Gastroesophageal sphincter (tissue), 4 donors: Measurements from ENCODE around the gene CPNE5. TPM values are rescaled to one million over a fixed set of nuclear protein-coding genes. Genes with fewer than 3 reads are reported as not detected.

Source experiments
- ATAC-seq: fragments of 150-250 bp; one replicate; pipeline ENCODE4 v1.9.1; 2016; ENCODE audit warnings: mild to moderate bottlenecking, moderate library complexity
- H3K27ac ChIP-seq, 4 donors: fragments of 200-600 bp; sonication (generic) in 3 of 4; 1 replicate in 3 of 4; 2 replicates in 1 of 4; pipeline ENCODE4 v1.5.1; 2016 to 2019
- H3K27me3 ChIP-seq: fragments of 200-600 bp; sonication (generic); one replicate; pipeline ENCODE4 v1.5.1; 2019
- H3K36me3 ChIP-seq, 2 donors: fragments of 200-600 bp; sonication (generic); one replicate each; pipeline ENCODE4 v1.5.1; 2019; ENCODE audit warnings: control low read depth in 1 of 2
- H3K4me1 ChIP-seq, 3 donors: fragments of 200-600 bp; sonication (generic); 1 replicate in 2 of 3; 2 replicates in 1 of 3; pipeline ENCODE4 v1.5.1; 2016 to 2019; ENCODE audit warnings: control low read depth in 2 of 3
- H3K4me3 ChIP-seq, 2 donors: fragments of 200-600 bp; sonication (generic); one replicate each; pipeline ENCODE4 v1.5.1; 2019; ENCODE audit warnings: mild to moderate bottlenecking in 1 of 2, moderate library complexity in 1 of 2
- H3K9me3 ChIP-seq, 3 donors: fragments of 200-600 bp; sonication (generic); one replicate each; pipeline ENCODE4 v1.5.1; 2017 to 2019; ENCODE audit warnings: control low read depth in 2 of 3
- CTCF ChIP-seq, 4 experiments: fragments of 200-600 bp in 2 of 4; fragments of 450-650 bp in 2 of 4; sonication (generic) in 1 of 4; IDR thresholded peaks; one replicate each; pipeline ENCODE4 v1.5.1; 2017 to 2019; ENCODE audit warnings: antibody characterized with exemption in 4 of 4, mild to moderate bottlenecking in 2 of 4, moderate library complexity in 2 of 4
- EP300 ChIP-seq: sonication (generic); formaldehyde crosslinking; IDR thresholded peaks from one replicate; pipeline ENCODE4 v1.6.1; 2017; ENCODE audit warnings: antibody characterized with exemption, mild to moderate bottlenecking
- POLR2A ChIP-seq, 2 donors: fragments of 450-650 bp; IDR thresholded peaks; one replicate each; pipeline ENCODE4 v1.6.1; 2017; ENCODE audit warnings: antibody characterized with exemption in 2 of 2, mild to moderate bottlenecking in 2 of 2, moderate library complexity in 1 of 2
- POLR2AphosphoS5 ChIP-seq: sonication (generic); formaldehyde crosslinking; IDR thresholded peaks from one replicate; pipeline ENCODE4 v1.6.1; 2017; ENCODE audit warnings: antibody characterized with exemption
- WGBS, 2 donors: methylation state at CpG; one replicate each; pipeline ENCODE4 v1.1.5; 2018; ENCODE audit warnings: low coverage in 1 of 2; 5-methylcytosine and 5-hydroxymethylcytosine counted together
- total RNA-seq, 4 donors: library from RNA; depleted of rRNA; stranded (reverse); fragments of >200 nt; gene quantifications; one replicate each; pipeline ENCODE4 v1.1.0, GENCODE V29; 2016

CPNE5 gene
- total RNA-seq, 4 donors from 2014 or later, result 0.42 to 2.3 (median 1.5) TPM

DNA sequence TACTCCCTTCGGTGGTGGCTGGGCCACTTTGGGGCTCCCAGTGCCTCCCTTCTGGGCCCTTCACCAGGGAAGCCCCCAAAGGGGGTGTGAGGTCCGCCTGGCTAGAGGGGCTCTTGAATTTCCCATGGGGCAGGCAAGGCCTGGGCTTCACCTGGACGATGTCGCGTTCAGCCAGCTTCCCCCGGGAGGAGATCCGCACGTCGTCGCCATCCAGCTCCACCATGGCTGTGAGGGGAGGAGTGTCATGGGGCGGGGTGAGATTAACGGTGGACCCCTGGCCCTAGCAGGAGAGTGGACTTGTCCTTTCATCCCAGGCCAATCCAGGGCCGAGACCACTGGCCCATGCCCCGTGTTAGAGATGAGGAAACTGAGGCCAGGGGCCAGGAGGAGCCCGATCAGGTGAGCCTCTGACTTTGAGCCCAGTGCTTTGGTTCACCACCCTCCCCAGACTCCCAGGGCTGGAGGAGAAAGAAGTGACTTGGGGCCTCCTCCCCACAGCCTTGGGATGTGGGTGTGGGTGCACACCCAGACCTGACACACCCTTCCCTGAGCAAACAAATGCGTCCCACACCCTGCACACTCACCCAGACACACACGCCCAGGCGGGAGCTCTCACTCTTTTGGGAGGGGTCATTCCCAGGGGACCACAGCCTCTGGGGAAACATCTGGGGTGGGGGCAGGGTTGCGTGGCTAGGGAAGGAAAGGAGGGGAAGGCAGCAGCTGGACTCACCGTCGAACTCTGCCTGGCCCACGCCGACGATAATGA is 95.5 kb downstream of the CPNE5 start:
- no peak overlapping the region for H3K27ac ChIP-seq
- H3K4me3 ChIP-seq, result no peak overlapping the region
- H3K27me3 ChIP-seq, result no peaks in the 10 kb centered on the region
- ATAC-seq, result no peak
- WGBS, 2 donors, result 80% methylated on average over 11 of the region's 24 CpGs; no CpG with 5 or more reads in 1 of the 2 donors
- H3K9me3 ChIP-seq, result peaks cover 0 to 10% (median 0%) of the 10 kb centered on the region in 3 donors
- no peaks in the 10 kb centered on the region for H3K4me1 ChIP-seq
- TF ChIP-seq CTCF (IDR thresholded peaks at IDR 0.05), result no peak
- no peak for TF ChIP-seq POLR2A (IDR thresholded peaks at IDR 0.05)
- no peaks in the 10 kb centered on the region for H3K36me3 ChIP-seq

DNA sequence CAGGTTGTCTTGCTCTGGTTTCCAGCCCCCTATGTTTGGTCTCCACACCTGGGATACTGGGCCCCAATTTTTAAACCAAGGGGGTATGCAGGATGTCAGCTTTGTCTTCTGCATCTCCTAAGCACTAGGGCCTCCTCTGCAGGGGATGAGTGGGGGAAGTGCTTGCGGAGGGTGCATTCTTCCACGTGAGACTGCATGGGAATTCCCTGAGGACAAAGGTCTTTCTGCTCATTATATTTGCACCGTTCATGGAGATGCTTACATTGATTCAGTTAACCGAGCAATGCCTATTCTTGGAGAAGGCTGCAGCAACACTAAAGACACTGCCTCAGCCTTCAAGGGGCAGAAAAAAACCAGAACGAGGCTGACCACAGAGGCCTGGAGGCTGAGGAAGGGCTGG is 96.2 kb downstream of the CPNE5 start:
- no peak for ATAC-seq

DNA sequence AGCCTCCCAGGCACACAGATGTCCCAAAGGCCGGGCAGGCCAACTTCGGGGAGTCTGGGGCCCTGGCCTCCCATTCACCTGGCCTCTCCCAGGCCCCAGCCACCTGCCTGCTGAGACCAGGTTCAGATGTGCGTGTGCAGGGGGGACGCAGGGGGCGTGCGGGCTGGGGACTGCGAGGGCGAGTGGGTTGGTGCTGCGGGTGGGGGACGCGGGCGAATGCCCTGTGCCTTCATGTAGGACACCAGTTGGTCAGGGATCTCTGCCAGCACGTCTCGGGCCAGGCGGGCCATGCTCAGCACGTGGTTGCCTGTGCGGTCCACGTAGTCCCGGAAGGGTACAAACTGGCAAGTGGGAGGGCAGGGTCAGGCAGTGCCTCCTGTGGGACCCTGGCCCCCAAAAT is 97.1 kb downstream of the CPNE5 start:
- no peaks in the 10 kb centered on the region for H3K27me3 ChIP-seq
- WGBS, 2 donors, result 80% methylated on average over 1 of the region's 19 CpGs; no CpG with 5 or more reads in 1 of the 2 donors
- no peaks in the 10 kb centered on the region for H3K4me1 ChIP-seq
- no peak overlapping the region for H3K4me3 ChIP-seq
- no peaks in the 10 kb centered on the region for H3K9me3 ChIP-seq
- H3K36me3 ChIP-seq, result no peaks in the 10 kb centered on the region
- no peak for ATAC-seq
- no peak overlapping the region for H3K27ac ChIP-seq
- TF ChIP-seq POLR2AphosphoS5 (no peak), EP300 (no peak), CTCF (IDR thresholded peaks at IDR 0.05) (no peak), POLR2A (IDR thresholded peaks at IDR 0.05) (no peak)

More for the DNA sequence above, 96.2 kb downstream of the CPNE5 start:
- Histone ChIP-seq H3K36me3 (no peaks in the 10 kb centered on the region), H3K4me1 (no peaks in the 10 kb centered on the region), H3K27me3 (no peaks in the 10 kb centered on the region), H3K4me3 (no peak overlapping the region), H3K27ac (no peak overlapping the region), H3K9me3 (peaks cover 0 to 3% (median 0%) of the 10 kb centered on the region in 3 donors)
- WGBS, 2 donors, result 92% methylated on average over 2 of the region's 5 CpGs; no CpG with 5 or more reads in 1 of the 2 donors
- TF ChIP-seq POLR2AphosphoS5, result no peak
- TF ChIP-seq CTCF (IDR thresholded peaks at IDR 0.05), result no peak
- no peak for TF ChIP-seq EP300
- no peak for TF ChIP-seq POLR2A (IDR thresholded peaks at IDR 0.05)

DNA sequence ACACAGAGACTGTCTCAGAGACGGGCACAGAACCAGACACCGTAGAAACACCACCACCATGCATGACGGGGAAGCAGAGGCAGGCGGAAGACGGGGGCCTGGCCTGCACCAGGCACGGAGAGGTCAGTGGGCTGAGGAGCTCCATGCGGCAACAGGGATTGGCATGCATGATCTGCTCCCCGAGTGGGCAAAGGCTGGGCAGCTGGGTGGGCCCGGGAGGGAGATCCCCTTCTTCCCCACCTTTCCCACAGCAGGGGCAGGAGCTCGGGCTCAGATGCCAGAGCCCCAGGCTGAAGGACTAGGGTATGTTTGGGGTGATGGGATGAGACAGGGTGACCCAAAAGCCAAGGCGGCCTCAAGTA is 98.4 kb downstream of the CPNE5 start:
- Histone ChIP-seq H3K9me3 (no peaks in the 10 kb centered on the region), H3K4me1 (peaks cover 0 to 4% (median 3%) of the 10 kb centered on the region in 3 donors), H3K27ac (no peak overlapping the region), H3K36me3 (no peaks in the 10 kb centered on the region), H3K4me3 (no peak overlapping the region), H3K27me3 (no peaks in the 10 kb centered on the region)
- no peak for ATAC-seq
- 93 to 94% methylated on average over 5 to 6 of the region's 11 CpGs for WGBS, 2 donors
- TF ChIP-seq POLR2A (IDR thresholded peaks at IDR 0.05) (no peak), CTCF (IDR thresholded peaks at IDR 0.05) (no peak), POLR2AphosphoS5 (no peak), EP300 (no peak)
